ENCODE measurements around the gene TMED8. TPM values are rescaled to one million over a fixed set of nuclear protein-coding genes. Genes with fewer than 3 reads are reported as not detected.
A peak's percentile ranks its signal among the peaks of the same experiment; 100 is the strongest.

Gene TMED8
- total RNA-seq, 2 experiments from 2014 or later = 15.0 to 15.4 TPM

DNA sequence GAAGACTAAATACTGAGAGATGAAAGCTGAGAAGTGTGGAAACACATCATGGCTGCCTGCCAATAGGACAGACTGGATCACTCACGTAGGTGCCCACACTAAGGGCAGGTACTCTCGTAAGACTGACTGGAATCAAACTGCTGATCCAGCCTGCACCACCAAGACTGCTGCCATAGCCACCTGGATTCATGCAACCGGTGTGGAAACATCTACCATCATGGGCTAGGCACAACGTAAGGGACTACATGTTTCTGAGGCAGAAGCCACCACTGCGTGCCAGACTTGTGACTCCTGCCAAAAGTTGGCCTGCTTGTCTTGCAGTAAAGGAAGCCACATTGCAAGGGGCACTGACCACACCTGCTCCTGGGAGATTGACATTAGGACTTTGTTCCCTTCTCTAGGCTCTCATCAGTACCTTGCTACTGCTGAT lies 60.0 kb downstream of the TMED8 start:
- Mint-ChIP-seq H3K36me3 (ENCODE audit: low read depth) (no peaks in the 10 kb centered on the region), H3K4me1 (peaks cover 15% of the 10 kb centered on the region), H3K9me3 (no peaks in the 10 kb centered on the region), H3K27ac (no peak overlapping the region), H3K4me3 (no peak overlapping the region), H3K27me3 (no peaks in the 10 kb centered on the region)
- POLR2A ChIA-PET = no interaction called here
- CTCF ChIA-PET = interaction anchor here (0.6 to 5.2 kb wide), 4 partner anchors 13 to 51 kb away, joined by 3 to 83 read pairs (median 4); no protein-coding TSS in a partner anchor
- DNase-seq = no peak

DNA sequence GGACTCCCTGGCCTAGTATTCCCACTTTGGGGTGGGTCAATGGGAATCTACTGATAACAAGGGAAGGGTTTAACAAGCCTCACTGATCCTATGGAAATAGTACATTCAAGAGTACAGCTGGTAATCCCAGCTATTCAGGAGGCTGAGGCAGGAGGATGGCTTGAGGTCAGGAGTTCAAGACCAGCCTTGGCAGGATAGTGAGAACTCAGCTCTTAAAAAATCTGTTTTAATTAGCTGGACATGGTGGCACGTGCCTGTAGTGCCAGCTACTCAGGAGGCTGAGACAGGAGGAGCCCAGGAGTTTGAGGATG lies 60.7 kb downstream of the TMED8 start:
- CTCF ChIA-PET = interaction anchor here (0.6 to 5.2 kb wide), 15 partner anchors 8 to 173 kb away, joined by 3 to 83 read pairs (median 4); partner anchors contain the start of genes SAMD15 and TMED8
- H3K9me3 Mint-ChIP-seq = no peaks in the 10 kb centered on the region

DNA sequence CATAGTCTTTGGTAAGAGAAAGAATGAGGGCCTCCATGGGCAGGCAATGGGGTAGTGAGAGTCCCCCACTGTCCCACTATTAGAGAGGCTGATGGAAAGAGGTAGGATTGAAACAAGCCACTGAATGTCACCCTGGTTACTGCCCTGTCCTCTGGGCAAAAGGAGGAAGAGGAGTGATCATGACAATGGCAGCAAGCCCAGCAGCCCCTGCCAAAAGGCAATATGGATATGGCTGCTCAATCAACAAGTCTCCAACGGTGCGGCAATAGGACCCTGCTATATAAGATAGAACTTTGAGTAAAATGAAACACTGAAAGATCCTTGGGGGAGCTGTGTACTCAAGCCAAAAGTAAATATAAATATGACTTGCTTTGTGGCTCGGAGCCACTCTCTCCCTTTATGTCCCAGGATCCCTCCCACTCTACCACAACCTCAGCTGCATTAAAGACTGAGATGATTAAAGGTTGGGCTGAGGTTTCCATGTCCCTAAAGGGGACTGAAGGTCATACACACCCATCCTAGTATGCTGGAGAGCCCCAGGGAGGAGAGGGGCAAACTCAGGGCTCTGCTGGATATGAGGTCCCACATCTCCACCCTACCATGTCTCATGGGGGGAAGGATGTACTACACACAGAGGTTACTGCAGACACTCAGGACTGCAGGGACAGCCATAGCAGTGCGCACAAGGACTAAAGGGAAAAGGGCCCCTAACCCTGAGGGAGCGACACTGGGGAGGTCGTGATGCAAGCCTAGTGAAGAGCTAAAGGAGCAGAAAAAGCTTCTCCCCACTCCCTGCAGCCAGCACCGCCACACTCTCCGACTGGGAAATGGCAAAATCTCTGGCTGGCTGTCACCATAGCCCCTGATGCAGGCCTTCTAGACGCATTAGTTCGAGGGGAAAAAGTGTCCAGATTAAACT lies 62.1 kb downstream of the TMED8 start:
- ChIA-PET POLR2A (interaction anchor here (0.8 kb wide), 1 partner anchor 11 kb away, joined by 3 read pairs; no protein-coding TSS in a partner anchor), CTCF (interaction anchor here (1.0 to 5.2 kb wide), 8 partner anchors 11 to 168 kb away, joined by 3 to 83 read pairs (median 4); partner anchors contain the start of genes SAMD15 and TMED8)
- Mint-ChIP-seq H3K4me3 (no peak overlapping the region), H3K27ac (no peak overlapping the region), H3K4me1 (peaks cover 8% of the 10 kb centered on the region), H3K27me3 (no peaks in the 10 kb centered on the region), H3K36me3 (ENCODE audit: low read depth) (no peaks in the 10 kb centered on the region), H3K9me3 (no peaks in the 10 kb centered on the region)
- DNase-seq = no peak

More for the DNA sequence above, 60.7 kb downstream of the TMED8 start:
- DNase-seq = no peak
- no peak overlapping the region for H3K4me3 Mint-ChIP-seq
- H3K27ac Mint-ChIP-seq = no peak overlapping the region
- no peaks in the 10 kb centered on the region for H3K27me3 Mint-ChIP-seq
- H3K4me1 Mint-ChIP-seq = peaks cover 13% of the 10 kb centered on the region
- H3K36me3 Mint-ChIP-seq (ENCODE audit: low read depth) = no peaks in the 10 kb centered on the region
- POLR2A ChIA-PET = interaction anchor here (1.0 kb wide), 1 partner anchor 17 kb away, joined by 3 read pairs; no protein-coding TSS in a partner anchor

DNA sequence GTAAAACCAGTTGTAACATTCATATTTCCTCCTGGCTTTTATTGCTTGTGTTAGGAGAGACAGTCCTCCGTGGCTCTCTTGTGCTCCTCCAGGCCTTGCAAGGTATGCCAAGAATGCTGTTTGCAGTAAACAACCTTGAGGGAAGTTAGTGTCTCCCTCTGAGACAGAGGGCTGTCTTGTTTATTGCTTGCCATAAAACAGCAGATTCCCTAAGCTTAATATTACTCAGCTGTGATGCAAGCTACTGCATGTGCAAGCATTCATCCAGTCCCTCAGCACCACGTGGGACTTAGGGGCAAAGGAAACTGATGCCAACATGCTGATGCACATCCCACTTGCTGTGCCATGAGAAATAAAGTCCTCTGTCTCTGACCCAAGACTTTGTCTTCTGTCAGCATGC lies 62.9 kb downstream of the TMED8 start:
- Mint-ChIP-seq H3K27ac (no peak overlapping the region), H3K9me3 (no peaks in the 10 kb centered on the region), H3K4me1 (peaks cover 4% of the 10 kb centered on the region), H3K36me3 (ENCODE audit: low read depth) (no peaks in the 10 kb centered on the region), H3K4me3 (no peak overlapping the region), H3K27me3 (no peaks in the 10 kb centered on the region)
- DNase-seq = no peak
- CTCF ChIA-PET = interaction anchor here (5.2 kb wide), 1 partner anchor 10 kb away, joined by 83 read pairs; no protein-coding TSS in a partner anchor
- POLR2A ChIA-PET = no interaction called here

DNA sequence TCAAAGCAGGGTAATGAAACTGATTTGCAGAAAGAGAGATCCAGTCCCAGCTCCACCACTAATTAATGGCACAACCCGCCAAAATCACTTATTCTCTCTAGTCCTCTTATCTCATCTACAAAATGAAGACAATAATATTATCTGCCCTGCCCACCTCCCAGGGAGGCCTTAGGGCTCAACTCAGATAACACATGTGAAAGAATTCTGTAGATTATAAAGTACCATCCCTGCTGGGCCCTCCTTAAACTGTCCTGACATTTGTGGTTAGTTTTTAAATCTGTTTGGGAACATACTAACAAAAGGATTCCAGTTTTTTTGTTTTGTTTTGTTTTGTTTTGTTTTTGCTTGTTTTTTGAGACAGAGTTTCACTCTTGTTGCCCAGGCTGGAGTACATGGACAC lies 63.5 kb downstream of the TMED8 start:
- no peak for DNase-seq
- no peak overlapping the region for H3K4me3 Mint-ChIP-seq
- CTCF ChIA-PET = interaction anchor here (1.2 to 5.2 kb wide), 2 partner anchors 9 to 209 kb away, joined by 3 to 83 read pairs; no protein-coding TSS in a partner anchor
- H3K36me3 Mint-ChIP-seq (ENCODE audit: low read depth) = no peaks in the 10 kb centered on the region
- H3K4me1 Mint-ChIP-seq = peaks cover 10% of the 10 kb centered on the region
- H3K27me3 Mint-ChIP-seq = no peaks in the 10 kb centered on the region
- no peaks in the 10 kb centered on the region for H3K9me3 Mint-ChIP-seq
- POLR2A ChIA-PET = no interaction called here
- H3K27ac Mint-ChIP-seq = no peak overlapping the region

DNA sequence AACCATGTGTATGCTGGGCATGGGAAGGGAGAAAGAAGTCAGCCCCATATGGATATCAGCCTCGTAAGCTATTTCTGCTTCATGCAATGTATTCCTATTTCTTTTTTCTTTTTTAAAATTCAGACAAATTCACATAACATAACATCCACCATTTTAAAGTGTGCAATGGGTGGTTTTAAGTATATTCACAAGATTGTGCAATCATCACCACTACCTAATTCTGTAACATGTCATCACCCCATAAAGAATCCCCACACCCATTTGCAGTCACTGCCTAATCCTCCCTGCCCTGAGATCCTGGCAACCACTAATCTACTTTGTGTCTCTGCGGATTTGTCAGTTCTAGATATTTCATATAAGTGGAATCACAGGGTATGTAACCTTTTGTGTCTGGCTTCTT lies 65.7 kb downstream of the TMED8 start:
- Mint-ChIP-seq H3K9me3 (no peaks in the 10 kb centered on the region), H3K4me3 (no peak overlapping the region), H3K36me3 (ENCODE audit: low read depth) (no peaks in the 10 kb centered on the region), H3K27me3 (no peaks in the 10 kb centered on the region), H3K4me1 (peaks cover 12% of the 10 kb centered on the region), H3K27ac (no peak overlapping the region)
- no peak for DNase-seq
- POLR2A ChIA-PET = no interaction called here
- CTCF ChIA-PET = interaction anchor here (1.2 kb wide), 1 partner anchor 9 kb away, joined by 3 read pairs; no protein-coding TSS in a partner anchor

DNA sequence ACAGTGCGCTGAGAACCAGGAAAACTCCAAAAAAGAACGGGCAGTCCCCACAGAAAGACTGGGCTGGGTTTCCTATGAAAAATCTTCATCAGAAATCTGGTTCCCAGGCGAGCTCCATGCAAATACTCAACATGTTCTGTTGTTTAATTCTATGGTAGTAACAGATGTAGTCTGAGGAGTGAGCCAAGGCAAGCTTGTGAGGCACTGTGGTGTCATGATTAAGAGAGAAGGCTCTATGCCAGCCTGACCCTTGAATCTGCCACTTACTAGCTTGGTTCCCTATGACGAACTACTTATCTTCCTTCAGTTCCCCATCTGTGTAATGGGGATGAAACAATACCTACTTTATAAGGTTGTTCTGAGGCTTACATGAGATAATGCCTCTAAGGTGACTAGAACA lies 66.9 kb downstream of the TMED8 start:
- Mint-ChIP-seq H3K4me1 (peaks cover 12% of the 10 kb centered on the region), H3K4me3 (no peak overlapping the region), H3K36me3 (ENCODE audit: low read depth) (no peaks in the 10 kb centered on the region), H3K27ac (no peak overlapping the region), H3K9me3 (no peaks in the 10 kb centered on the region), H3K27me3 (no peaks in the 10 kb centered on the region)
- ChIA-PET CTCF (interaction anchor here (0.9 to 1.2 kb wide), 2 partner anchors 8 to 9 kb away, joined by 3 to 4 read pairs; no protein-coding TSS in a partner anchor), POLR2A (no interaction called here)
- DNase-seq = no peak

DNA sequence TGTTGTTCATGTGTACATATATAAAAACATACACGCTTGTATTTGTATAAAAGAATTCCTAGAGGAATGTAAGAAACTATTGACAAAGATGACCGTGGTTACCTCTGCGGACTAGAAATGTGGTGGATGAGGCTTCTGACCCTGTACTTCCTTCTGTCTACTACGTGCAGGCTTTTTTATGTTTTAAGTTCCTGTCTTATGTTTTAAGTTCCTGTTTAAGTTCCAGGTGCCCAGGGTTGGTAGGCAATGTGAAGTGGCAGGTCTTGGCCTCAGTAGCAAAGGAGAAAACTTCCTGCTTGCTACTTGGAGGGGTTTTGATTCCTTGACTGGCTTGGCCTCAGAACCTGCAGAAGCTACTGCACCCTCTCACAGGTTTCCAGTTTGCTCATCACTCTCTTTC lies 67.8 kb downstream of the TMED8 start:
- DNase-seq = no peak
- H3K4me3 Mint-ChIP-seq = no peak overlapping the region
- no peak overlapping the region for H3K27ac Mint-ChIP-seq
- no peaks in the 10 kb centered on the region for H3K27me3 Mint-ChIP-seq
- POLR2A ChIA-PET = no interaction called here
- no peaks in the 10 kb centered on the region for H3K36me3 Mint-ChIP-seq (ENCODE audit: low read depth)
- no peaks in the 10 kb centered on the region for H3K9me3 Mint-ChIP-seq
- CTCF ChIA-PET = interaction anchor here (0.9 kb wide), 1 partner anchor 8 kb away, joined by 4 read pairs; no protein-coding TSS in a partner anchor
- peaks cover 14% of the 10 kb centered on the region for H3K4me1 Mint-ChIP-seq

DNA sequence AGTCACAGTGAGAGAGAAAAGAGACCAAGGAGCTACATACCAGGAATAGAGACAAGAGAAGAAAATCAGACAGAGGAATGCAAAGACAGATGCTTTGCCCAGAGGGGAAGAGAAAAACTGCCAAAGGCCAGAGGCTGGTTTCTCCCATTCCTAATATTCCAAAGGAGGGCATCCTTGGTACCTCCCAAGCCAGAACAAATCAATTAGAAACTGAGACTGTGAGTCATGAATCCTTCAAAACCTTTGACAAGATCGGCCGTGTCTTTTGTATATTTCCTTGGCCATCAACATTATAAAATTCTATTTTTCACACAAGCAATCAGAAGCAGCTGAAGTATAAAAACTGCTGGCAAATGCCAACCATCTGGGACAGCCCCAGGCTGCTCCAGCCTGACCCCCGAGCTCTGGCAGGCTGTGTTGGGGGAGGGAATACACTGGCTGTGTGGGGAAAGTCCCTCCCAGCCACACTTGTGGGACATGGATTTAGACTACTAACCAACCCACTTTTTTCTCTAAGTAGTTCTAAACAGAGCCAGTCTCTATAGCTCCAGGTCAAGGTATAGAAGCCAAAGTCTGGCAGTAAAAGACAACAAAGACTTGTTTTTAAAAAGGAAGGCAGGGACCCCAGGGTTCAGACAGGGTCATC lies 69.9 kb downstream of the TMED8 start:
- Mint-ChIP-seq H3K27me3 (no peaks in the 10 kb centered on the region), H3K36me3 (ENCODE audit: low read depth) (no peaks in the 10 kb centered on the region), H3K9me3 (no peaks in the 10 kb centered on the region), H3K4me3 (no peak overlapping the region), H3K4me1 (peaks cover 29% of the 10 kb centered on the region), H3K27ac (no peak overlapping the region)
- DNase-seq = no peak
- POLR2A ChIA-PET = no interaction called here
- CTCF ChIA-PET = interaction anchor here (0.9 to 7.7 kb wide), 4 partner anchors 8 to 152 kb away, joined by 3 to 83 read pairs (median 4); partner anchors contain the start of gene GSTZ1

DNA sequence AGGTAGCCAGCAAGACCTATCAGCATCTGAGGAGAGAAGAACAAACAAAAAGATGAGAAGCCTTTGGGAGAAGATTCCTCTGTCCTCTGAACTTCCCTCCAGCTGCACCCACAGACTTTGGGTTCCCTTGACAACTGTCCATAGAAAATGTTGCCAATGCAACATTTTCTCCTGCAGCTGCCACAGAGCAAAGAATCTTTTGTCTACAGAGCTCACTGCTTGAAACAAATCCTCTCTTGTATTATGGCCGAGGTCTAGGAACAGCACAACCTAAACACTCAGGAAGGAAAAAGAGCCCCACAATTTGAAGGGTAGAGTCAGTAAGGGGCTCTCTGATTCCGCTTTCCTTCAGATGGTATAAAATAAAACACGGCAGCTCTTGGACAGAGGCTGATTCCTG lies 70.5 kb downstream of the TMED8 start:
- DNase-seq = no peak
- H3K36me3 Mint-ChIP-seq (ENCODE audit: low read depth) = no peaks in the 10 kb centered on the region
- H3K4me1 Mint-ChIP-seq = peaks cover 29% of the 10 kb centered on the region
- no peak overlapping the region for H3K4me3 Mint-ChIP-seq
- no peaks in the 10 kb centered on the region for H3K9me3 Mint-ChIP-seq
- no peaks in the 10 kb centered on the region for H3K27me3 Mint-ChIP-seq
- POLR2A ChIA-PET = no interaction called here
- H3K27ac Mint-ChIP-seq = no peak overlapping the region
- CTCF ChIA-PET = interaction anchor here (1.1 to 7.7 kb wide), 3 partner anchors 8 to 153 kb away, joined by 3 to 83 read pairs (median 4); no protein-coding TSS in a partner anchor

DNA sequence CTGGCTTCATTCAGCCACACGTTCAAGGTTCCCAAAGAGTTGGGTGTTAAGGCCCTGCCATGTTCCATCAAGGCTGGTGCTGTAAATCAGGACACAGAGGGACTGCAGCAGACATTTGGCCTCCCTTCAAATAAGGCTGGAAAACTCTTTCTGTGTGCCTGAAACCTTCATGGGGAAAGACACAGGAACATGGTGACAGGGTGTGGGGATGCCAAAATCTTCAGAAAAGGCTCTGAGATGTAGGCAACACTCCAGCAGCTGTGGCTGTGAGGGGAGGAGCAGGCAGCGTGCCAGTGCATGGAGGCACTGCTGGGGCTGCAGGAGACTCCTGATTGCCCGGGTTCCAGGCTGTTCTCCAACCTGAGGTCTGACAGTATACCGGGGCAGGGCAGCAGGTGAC lies 71.2 kb downstream of the TMED8 start:
- Mint-ChIP-seq H3K4me1 (peaks cover 29% of the 10 kb centered on the region), H3K9me3 (no peaks in the 10 kb centered on the region), H3K27ac (no peak overlapping the region), H3K36me3 (ENCODE audit: low read depth) (no peaks in the 10 kb centered on the region), H3K27me3 (no peaks in the 10 kb centered on the region), H3K4me3 (no peak overlapping the region)
- CTCF ChIA-PET = interaction anchor here (7.7 kb wide), 1 partner anchor 9 kb away, joined by 83 read pairs; no protein-coding TSS in a partner anchor
- POLR2A ChIA-PET = no interaction called here
- DNase-seq = no peak

DNA sequence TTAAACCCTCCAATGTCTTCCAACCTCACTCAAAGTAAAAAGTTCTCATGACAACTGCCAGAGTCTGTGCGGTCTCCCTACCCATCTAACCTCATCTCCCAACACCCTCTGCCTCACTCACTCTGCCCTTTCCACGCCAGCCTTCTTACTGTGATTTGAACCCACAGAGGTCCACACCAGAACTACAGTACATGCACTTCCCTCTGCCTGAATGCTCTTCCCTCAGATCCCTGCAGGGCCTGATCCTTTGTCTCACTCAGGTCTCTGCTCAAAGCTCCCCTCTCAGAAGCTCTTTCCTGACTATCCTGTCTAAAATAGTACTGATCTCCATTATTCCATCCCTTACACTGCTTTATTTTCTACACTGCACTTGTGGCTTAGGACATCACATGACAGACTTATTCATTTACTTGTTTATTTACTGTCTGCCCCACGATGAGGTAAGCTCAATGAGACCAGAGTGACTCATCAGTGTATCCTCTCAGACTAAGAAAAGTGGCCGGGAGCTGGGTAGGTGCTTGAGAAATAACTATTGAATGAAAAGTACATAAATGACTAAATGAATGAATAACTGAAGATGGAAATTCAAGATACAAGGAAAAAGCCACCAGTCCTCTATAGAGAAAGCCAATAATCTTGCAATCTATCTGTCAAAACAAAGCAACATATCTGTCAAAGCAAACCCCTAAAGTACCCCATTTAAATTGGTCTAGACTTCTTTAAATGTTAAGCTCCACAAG lies 73.3 kb downstream of the TMED8 start:
- ChIA-PET POLR2A (interaction anchor here (0.7 kb wide), 1 partner anchor 12 kb away, joined by 3 read pairs; no protein-coding TSS in a partner anchor), CTCF (interaction anchor here (0.5 to 7.7 kb wide), 9 partner anchors 11 to 967 kb away, joined by 3 to 83 read pairs (median 3); partner anchors contain the start of genes GSTZ1 and POMT2)
- Mint-ChIP-seq H3K27ac (peak overlapping the region; percentile 16), H3K36me3 (ENCODE audit: low read depth) (no peaks in the 10 kb centered on the region), H3K4me3 (no peak overlapping the region), H3K9me3 (no peaks in the 10 kb centered on the region), H3K4me1 (peaks cover 21% of the 10 kb centered on the region), H3K27me3 (no peaks in the 10 kb centered on the region)
- peak; percentile 41 for DNase-seq

Data from activated CD4-positive, alpha-beta T cell treated with anti-CD3 and anti-CD28 coated beads, Interleukin-2, amount 10 ng/mL, durations not matched to agents 7 days and 5 days (primary cell).